ENCODE results near the gene KIF4B.

The KIF4B gene

DNA sequence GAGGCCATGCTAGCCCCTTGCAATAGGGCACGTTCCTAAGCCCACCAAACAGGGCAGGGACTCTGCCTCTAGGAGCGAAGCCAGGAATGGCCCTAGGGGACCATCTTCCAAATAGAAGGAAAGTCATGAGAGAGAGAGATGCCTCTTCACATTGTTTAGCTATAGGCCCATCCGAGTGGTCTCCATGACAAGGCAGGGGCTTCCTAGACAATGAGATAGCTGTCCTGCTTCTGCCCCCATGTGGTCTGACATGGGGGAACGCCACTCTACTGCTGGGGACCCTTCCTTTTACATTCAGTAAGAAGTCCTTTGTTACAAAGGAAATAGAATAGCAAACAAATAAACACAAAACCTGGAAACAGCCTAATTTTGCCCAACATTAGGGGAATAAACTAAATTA lies 17.9 kb upstream of the KIF4B start:
- Histone ChIP-seq H2BK5ac (ENCODE audit: low read length) (no peak overlapping the region), H3K9ac (ENCODE audit: low read depth, low read length, poor library complexity) (no peak overlapping the region), H3K18ac (ENCODE audit: low read length) (peak overlapping the region; percentile 87), H4K8ac (ENCODE audit: low read depth, low read length) (no peak overlapping the region), H3K14ac (ENCODE audit: low read length) (no peak overlapping the region), H3K79me1 (ENCODE audit: low read depth, low read length) (no peaks in the 10 kb centered on the region), H3K4ac (ENCODE audit: low read length) (no peak overlapping the region), H2AK5ac (ENCODE audit: low read depth, low read length) (no peak overlapping the region), H3K9me3 (replicated peaks in 1 of 2; ENCODE audit: control insufficient read depth in 2 of 2, insufficient read depth in 1 of 2, low read depth in 1 of 2, low read length in 2 of 2) (no peaks in the 10 kb centered on the region), H3K27ac (replicated peaks; ENCODE audit: low read length) (no peak overlapping the region), H2BK12ac (ENCODE audit: low read length) (no peak overlapping the region), H2AFZ (ENCODE audit: low read length) (peak overlapping the region; percentile 54), H4K91ac (ENCODE audit: low read depth, low read length, poor library complexity) (no peak overlapping the region), H3K36me3 (replicated peaks in 1 of 2; ENCODE audit: control insufficient read depth in 2 of 2, insufficient read depth in 2 of 2, low read length in 2 of 2) (no peaks in the 10 kb centered on the region), H3K4me3 (ENCODE audit: low read length in 2 of 2) (no peak overlapping the region), H3K27me3 (ENCODE audit: control insufficient read depth in 3 of 3, insufficient read depth in 3 of 3, low read depth in 1 of 3, low read length in 3 of 3) (peaks cover 0 to 5% (median 0%) of the 10 kb centered on the region in 3 experiments), H2BK120ac (ENCODE audit: low read depth, low read length) (no peak overlapping the region), H3K4me1 (ENCODE audit: control insufficient read depth in 2 of 2, insufficient read depth in 1 of 2, low read depth in 1 of 2, low read length in 2 of 2) (peaks cover 0 to 1% of the 10 kb centered on the region in 2 donors), H3K23ac (ENCODE audit: low read depth, low read length, poor library complexity) (no peak overlapping the region), H2BK15ac (ENCODE audit: low read length) (no peak overlapping the region), H3K4me2 (ENCODE audit: insufficient read depth, low read length, poor library complexity, severe bottlenecking) (no peak overlapping the region)
- no CpG with 5 or more reads among the region's 4 CpGs for WGBS, 2 donors (ENCODE audit: extremely low coverage in 2 of 2, insufficient read length in 2 of 2, insufficient replicate concordance in 1 of 2)
- DNase-seq (ENCODE audit: low spot score) = no peak

DNA sequence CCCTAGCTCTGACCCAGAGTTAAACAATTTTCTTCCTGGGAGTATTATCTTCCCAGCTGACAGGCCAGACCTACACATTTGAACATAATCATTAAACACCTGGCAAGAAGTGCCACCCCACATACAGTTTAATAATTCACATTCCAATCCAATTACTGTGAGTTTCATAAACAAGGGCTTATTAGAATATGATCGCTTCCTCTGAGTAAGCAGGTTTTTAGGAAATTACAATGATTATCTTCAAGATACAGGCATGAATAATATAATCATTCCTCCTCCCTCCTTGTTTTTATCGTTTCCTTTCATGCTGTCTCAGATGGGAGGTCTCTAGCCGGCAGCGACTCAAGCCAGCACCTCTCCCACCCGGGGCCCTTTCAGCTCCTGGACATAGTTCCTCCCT lies 15.8 kb upstream of the KIF4B start:
- H3K4me2 ChIP-seq (ENCODE audit: insufficient read depth, low read length, poor library complexity, severe bottlenecking) = no peak overlapping the region
- no peak overlapping the region for H3K4me3 ChIP-seq (ENCODE audit: low read length in 2 of 2)
- no peak overlapping the region for H2AK5ac ChIP-seq (ENCODE audit: low read depth, low read length)
- no peak overlapping the region for H3K14ac ChIP-seq (ENCODE audit: low read length)
- H3K4ac ChIP-seq (ENCODE audit: low read length) = no peak overlapping the region
- H3K18ac ChIP-seq (ENCODE audit: low read length) = no peak overlapping the region
- H2AFZ ChIP-seq (ENCODE audit: low read length) = no peak overlapping the region
- no peak overlapping the region for H4K8ac ChIP-seq (ENCODE audit: low read depth, low read length)
- H2BK120ac ChIP-seq (ENCODE audit: low read depth, low read length) = no peak overlapping the region
- no peak overlapping the region for H2BK15ac ChIP-seq (ENCODE audit: low read length)
- DNase-seq (ENCODE audit: low spot score) = no peak
- H3K36me3 ChIP-seq (replicated peaks in 1 of 2; ENCODE audit: control insufficient read depth in 2 of 2, insufficient read depth in 2 of 2, low read length in 2 of 2) = no peaks in the 10 kb centered on the region
- H3K4me1 ChIP-seq (ENCODE audit: control insufficient read depth in 2 of 2, insufficient read depth in 1 of 2, low read depth in 1 of 2, low read length in 2 of 2) = peaks cover 0 to 1% of the 10 kb centered on the region in 2 donors
- no peaks in the 10 kb centered on the region for H3K79me1 ChIP-seq (ENCODE audit: low read depth, low read length)
- no peak overlapping the region for H2BK12ac ChIP-seq (ENCODE audit: low read length)
- H2BK5ac ChIP-seq (ENCODE audit: low read length) = no peak overlapping the region
- H3K9ac ChIP-seq (ENCODE audit: low read depth, low read length, poor library complexity) = no peak overlapping the region
- H3K27me3 ChIP-seq (ENCODE audit: control insufficient read depth in 3 of 3, insufficient read depth in 3 of 3, low read depth in 1 of 3, low read length in 3 of 3) = peaks cover 0 to 5% (median 0%) of the 10 kb centered on the region in 3 experiments
- H3K23ac ChIP-seq (ENCODE audit: low read depth, low read length, poor library complexity) = no peak overlapping the region
- no peak overlapping the region for H4K91ac ChIP-seq (ENCODE audit: low read depth, low read length, poor library complexity)
- H3K27ac ChIP-seq (replicated peaks; ENCODE audit: low read length) = no peak overlapping the region
- no CpG with 5 or more reads among the region's 5 CpGs for WGBS, 2 donors (ENCODE audit: extremely low coverage in 2 of 2, insufficient read length in 2 of 2, insufficient replicate concordance in 1 of 2)
- H3K9me3 ChIP-seq (replicated peaks in 1 of 2; ENCODE audit: control insufficient read depth in 2 of 2, insufficient read depth in 1 of 2, low read depth in 1 of 2, low read length in 2 of 2) = no peaks in the 10 kb centered on the region

DNA sequence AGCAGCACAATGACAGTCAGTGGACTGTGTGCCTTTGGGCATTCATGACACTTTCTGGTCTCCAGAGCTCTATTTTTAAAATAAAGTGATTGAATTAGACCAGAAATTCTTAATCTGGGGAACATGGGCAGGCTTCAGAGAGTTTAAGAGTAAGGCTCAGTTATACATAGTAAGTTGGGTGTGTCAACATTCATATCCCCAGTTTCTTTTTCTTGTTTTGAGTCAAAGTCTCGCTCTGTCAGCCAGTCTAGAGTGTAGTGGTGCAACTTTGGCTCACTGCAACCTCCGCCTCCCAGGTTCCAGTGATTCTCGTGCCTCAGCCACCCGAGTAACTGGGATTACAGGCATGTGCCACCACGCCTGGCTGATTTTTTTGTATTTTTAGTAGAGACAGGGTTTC lies 13.7 kb upstream of the KIF4B start:
- Histone ChIP-seq H2AFZ (ENCODE audit: low read length) (no peak overlapping the region), H3K79me1 (ENCODE audit: low read depth, low read length) (no peaks in the 10 kb centered on the region), H3K23ac (ENCODE audit: low read depth, low read length, poor library complexity) (no peak overlapping the region), H3K4me2 (ENCODE audit: insufficient read depth, low read length, poor library complexity, severe bottlenecking) (no peak overlapping the region), H3K36me3 (replicated peaks in 1 of 2; ENCODE audit: control insufficient read depth in 2 of 2, insufficient read depth in 2 of 2, low read length in 2 of 2) (no peaks in the 10 kb centered on the region), H3K9me3 (replicated peaks in 1 of 2; ENCODE audit: control insufficient read depth in 2 of 2, insufficient read depth in 1 of 2, low read depth in 1 of 2, low read length in 2 of 2) (no peaks in the 10 kb centered on the region), H3K4me1 (ENCODE audit: control insufficient read depth in 2 of 2, insufficient read depth in 1 of 2, low read depth in 1 of 2, low read length in 2 of 2) (peaks cover 0 to 1% of the 10 kb centered on the region in 2 donors), H4K91ac (ENCODE audit: low read depth, low read length, poor library complexity) (no peak overlapping the region), H3K27me3 (ENCODE audit: control insufficient read depth in 3 of 3, insufficient read depth in 3 of 3, low read depth in 1 of 3, low read length in 3 of 3) (no peaks in the 10 kb centered on the region), H2BK120ac (ENCODE audit: low read depth, low read length) (no peak overlapping the region), H2BK5ac (ENCODE audit: low read length) (no peak overlapping the region), H3K18ac (ENCODE audit: low read length) (no peak overlapping the region), H3K27ac (replicated peaks; ENCODE audit: low read length) (no peak overlapping the region), H2AK5ac (ENCODE audit: low read depth, low read length) (no peak overlapping the region), H4K8ac (ENCODE audit: low read depth, low read length) (no peak overlapping the region), H3K4me3 (ENCODE audit: low read length in 2 of 2) (no peak overlapping the region), H3K4ac (ENCODE audit: low read length) (no peak overlapping the region), H3K9ac (ENCODE audit: low read depth, low read length, poor library complexity) (no peak overlapping the region), H2BK12ac (ENCODE audit: low read length) (no peak overlapping the region), H3K14ac (ENCODE audit: low read length) (no peak overlapping the region), H2BK15ac (ENCODE audit: low read length) (no peak overlapping the region)
- WGBS, 2 donors (ENCODE audit: extremely low coverage in 2 of 2, insufficient read length in 2 of 2, insufficient replicate concordance in 1 of 2) = no CpG with 5 or more reads among the region's 5 CpGs
- DNase-seq (ENCODE audit: low spot score) = no peak

DNA sequence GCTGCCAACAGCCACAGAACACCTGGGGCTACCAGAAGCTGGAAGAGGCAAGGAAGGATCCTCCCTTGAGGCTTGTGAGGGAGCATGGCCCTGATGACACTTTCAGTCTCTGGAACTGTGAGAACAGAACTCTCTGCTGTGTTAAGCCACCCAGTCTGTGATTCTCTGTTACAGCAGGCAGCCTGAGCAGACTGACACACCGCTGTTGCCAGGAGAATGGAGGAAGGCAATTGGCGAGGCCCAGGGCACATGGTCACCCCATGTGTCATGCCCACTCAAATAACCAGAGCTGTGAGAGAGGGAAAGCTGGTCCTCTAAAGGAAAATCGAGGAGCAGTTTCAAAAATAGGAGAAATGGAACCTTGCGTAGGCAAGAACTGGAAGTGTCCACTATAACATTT lies 12.0 kb upstream of the KIF4B start:
- H2BK5ac ChIP-seq (ENCODE audit: low read length) = no peak overlapping the region
- no peak overlapping the region for H4K91ac ChIP-seq (ENCODE audit: low read depth, low read length, poor library complexity)
- no peak overlapping the region for H3K18ac ChIP-seq (ENCODE audit: low read length)
- H2AFZ ChIP-seq (ENCODE audit: low read length) = no peak overlapping the region
- H3K4me2 ChIP-seq (ENCODE audit: insufficient read depth, low read length, poor library complexity, severe bottlenecking) = no peak overlapping the region
- no peak overlapping the region for H2BK12ac ChIP-seq (ENCODE audit: low read length)
- no peaks in the 10 kb centered on the region for H3K4me1 ChIP-seq (ENCODE audit: control insufficient read depth in 2 of 2, insufficient read depth in 1 of 2, low read depth in 1 of 2, low read length in 2 of 2)
- no peak overlapping the region for H3K4ac ChIP-seq (ENCODE audit: low read length)
- no peak overlapping the region for H3K9ac ChIP-seq (ENCODE audit: low read depth, low read length, poor library complexity)
- H3K79me1 ChIP-seq (ENCODE audit: low read depth, low read length) = no peaks in the 10 kb centered on the region
- no peak overlapping the region for H3K27ac ChIP-seq (replicated peaks; ENCODE audit: low read length)
- DNase-seq (ENCODE audit: low spot score) = no peak
- no CpG with 5 or more reads among the region's 4 CpGs for WGBS, 2 donors (ENCODE audit: extremely low coverage in 2 of 2, insufficient read length in 2 of 2, insufficient replicate concordance in 1 of 2)
- no peaks in the 10 kb centered on the region for H3K9me3 ChIP-seq (replicated peaks in 1 of 2; ENCODE audit: control insufficient read depth in 2 of 2, insufficient read depth in 1 of 2, low read depth in 1 of 2, low read length in 2 of 2)
- no peaks in the 10 kb centered on the region for H3K36me3 ChIP-seq (replicated peaks in 1 of 2; ENCODE audit: control insufficient read depth in 2 of 2, insufficient read depth in 2 of 2, low read length in 2 of 2)
- H2BK120ac ChIP-seq (ENCODE audit: low read depth, low read length) = no peak overlapping the region
- H4K8ac ChIP-seq (ENCODE audit: low read depth, low read length) = no peak overlapping the region
- H3K27me3 ChIP-seq (ENCODE audit: control insufficient read depth in 3 of 3, insufficient read depth in 3 of 3, low read depth in 1 of 3, low read length in 3 of 3) = no peaks in the 10 kb centered on the region
- no peak overlapping the region for H2BK15ac ChIP-seq (ENCODE audit: low read length)
- no peak overlapping the region for H3K4me3 ChIP-seq (ENCODE audit: low read length in 2 of 2)
- no peak overlapping the region for H3K23ac ChIP-seq (ENCODE audit: low read depth, low read length, poor library complexity)
- H2AK5ac ChIP-seq (ENCODE audit: low read depth, low read length) = no peak overlapping the region
- no peak overlapping the region for H3K14ac ChIP-seq (ENCODE audit: low read length)

Measured in neuronal stem cell (in vitro differentiated cells).